Liver (tissue), 3 donors: Measurements from ENCODE around the gene LDLRAD4.

Source experiments
- EGR1 ChIP-seq, 2 donors: IDR thresholded peaks; 2 replicates each; pipeline ENCODE4 v1.6.1; 2016 to 2018; ENCODE audit warnings: antibody characterized with exemption in 2 of 2, low read depth in 2 of 2
- GABPA ChIP-seq, 2 donors: IDR thresholded peaks in 1 of 2; conservative IDR thresholded peaks in 1 of 2; 2 replicates each; pipeline ENCODE4 v1.6.1; 2016; ENCODE audit warnings: antibody characterized with exemption in 2 of 2, mild to moderate bottlenecking in 1 of 2, moderate library complexity in 1 of 2
- MAX ChIP-seq: IDR thresholded peaks from 2 replicates; pipeline ENCODE4 v1.6.1; 2016; ENCODE audit warnings: antibody characterized with exemption
- NR2F2 ChIP-seq: IDR thresholded peaks from 2 replicates; pipeline ENCODE4 v1.6.1; 2016; ENCODE audit warnings: antibody characterized with exemption
- RAD21 ChIP-seq, 2 donors: IDR thresholded peaks; 2 replicates each; pipeline ENCODE4 v1.6.1; 2016; ENCODE audit warnings: antibody characterized with exemption in 2 of 2, mild to moderate bottlenecking in 2 of 2
- SP1 ChIP-seq: IDR thresholded peaks from 2 replicates; pipeline ENCODE4 v1.6.1; 2018; ENCODE audit warnings: antibody characterized with exemption, mild to moderate bottlenecking
- TAF1 ChIP-seq: conservative IDR thresholded peaks from 2 replicates; pipeline ENCODE4 v1.6.1; 2016; ENCODE audit warnings: antibody characterized with exemption, mild to moderate bottlenecking
- YY1 ChIP-seq: IDR thresholded peaks from 2 replicates; pipeline ENCODE4 v1.6.1; 2016; ENCODE audit warnings: antibody characterized with exemption, mild to moderate bottlenecking
- ZBTB33 ChIP-seq: IDR thresholded peaks from 2 replicates; pipeline ENCODE4 v1.6.1; 2016; ENCODE audit warnings: antibody characterized with exemption
- TF ChIP-seq, protein P1 (sequence below): fragments of 150-350 bp; IDR thresholded peaks from 2 replicates; pipeline ENCODE4 v1.5.1; 2017; ENCODE audit warnings: improper control_type of control experiment, low read depth, low read length; ENCODE audit not compliant: missing input control
- TF ChIP-seq, protein P2 (sequence below): IDR thresholded peaks from 2 replicates; pipeline ENCODE4 v1.6.1; 2016; ENCODE audit warnings: antibody characterized with exemption, mild to moderate bottlenecking
- donor health status: healthy.
- donor health status: healthy.

- TF ChIP-seq, protein P1, sequence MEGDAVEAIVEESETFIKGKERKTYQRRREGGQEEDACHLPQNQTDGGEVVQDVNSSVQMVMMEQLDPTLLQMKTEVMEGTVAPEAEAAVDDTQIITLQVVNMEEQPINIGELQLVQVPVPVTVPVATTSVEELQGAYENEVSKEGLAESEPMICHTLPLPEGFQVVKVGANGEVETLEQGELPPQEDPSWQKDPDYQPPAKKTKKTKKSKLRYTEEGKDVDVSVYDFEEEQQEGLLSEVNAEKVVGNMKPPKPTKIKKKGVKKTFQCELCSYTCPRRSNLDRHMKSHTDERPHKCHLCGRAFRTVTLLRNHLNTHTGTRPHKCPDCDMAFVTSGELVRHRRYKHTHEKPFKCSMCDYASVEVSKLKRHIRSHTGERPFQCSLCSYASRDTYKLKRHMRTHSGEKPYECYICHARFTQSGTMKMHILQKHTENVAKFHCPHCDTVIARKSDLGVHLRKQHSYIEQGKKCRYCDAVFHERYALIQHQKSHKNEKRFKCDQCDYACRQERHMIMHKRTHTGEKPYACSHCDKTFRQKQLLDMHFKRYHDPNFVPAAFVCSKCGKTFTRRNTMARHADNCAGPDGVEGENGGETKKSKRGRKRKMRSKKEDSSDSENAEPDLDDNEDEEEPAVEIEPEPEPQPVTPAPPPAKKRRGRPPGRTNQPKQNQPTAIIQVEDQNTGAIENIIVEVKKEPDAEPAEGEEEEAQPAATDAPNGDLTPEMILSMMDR, result no peak
- no peak for TF ChIP-seq RAD21 (IDR thresholded peaks at IDR 0.05)
- TF ChIP-seq, protein P2, sequence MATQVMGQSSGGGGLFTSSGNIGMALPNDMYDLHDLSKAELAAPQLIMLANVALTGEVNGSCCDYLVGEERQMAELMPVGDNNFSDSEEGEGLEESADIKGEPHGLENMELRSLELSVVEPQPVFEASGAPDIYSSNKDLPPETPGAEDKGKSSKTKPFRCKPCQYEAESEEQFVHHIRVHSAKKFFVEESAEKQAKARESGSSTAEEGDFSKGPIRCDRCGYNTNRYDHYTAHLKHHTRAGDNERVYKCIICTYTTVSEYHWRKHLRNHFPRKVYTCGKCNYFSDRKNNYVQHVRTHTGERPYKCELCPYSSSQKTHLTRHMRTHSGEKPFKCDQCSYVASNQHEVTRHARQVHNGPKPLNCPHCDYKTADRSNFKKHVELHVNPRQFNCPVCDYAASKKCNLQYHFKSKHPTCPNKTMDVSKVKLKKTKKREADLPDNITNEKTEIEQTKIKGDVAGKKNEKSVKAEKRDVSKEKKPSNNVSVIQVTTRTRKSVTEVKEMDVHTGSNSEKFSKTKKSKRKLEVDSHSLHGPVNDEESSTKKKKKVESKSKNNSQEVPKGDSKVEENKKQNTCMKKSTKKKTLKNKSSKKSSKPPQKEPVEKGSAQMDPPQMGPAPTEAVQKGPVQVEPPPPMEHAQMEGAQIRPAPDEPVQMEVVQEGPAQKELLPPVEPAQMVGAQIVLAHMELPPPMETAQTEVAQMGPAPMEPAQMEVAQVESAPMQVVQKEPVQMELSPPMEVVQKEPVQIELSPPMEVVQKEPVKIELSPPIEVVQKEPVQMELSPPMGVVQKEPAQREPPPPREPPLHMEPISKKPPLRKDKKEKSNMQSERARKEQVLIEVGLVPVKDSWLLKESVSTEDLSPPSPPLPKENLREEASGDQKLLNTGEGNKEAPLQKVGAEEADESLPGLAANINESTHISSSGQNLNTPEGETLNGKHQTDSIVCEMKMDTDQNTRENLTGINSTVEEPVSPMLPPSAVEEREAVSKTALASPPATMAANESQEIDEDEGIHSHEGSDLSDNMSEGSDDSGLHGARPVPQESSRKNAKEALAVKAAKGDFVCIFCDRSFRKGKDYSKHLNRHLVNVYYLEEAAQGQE, result no peak
- no peak for TF ChIP-seq MAX
- TF ChIP-seq TAF1, result no peak
- TF ChIP-seq GABPA (IDR thresholded peaks at IDR 0.05 in 1 of 2, conservative IDR thresholded peaks at IDR 0.05 in 1 of 2), result no peak
- no peak for TF ChIP-seq SP1
- no peak for TF ChIP-seq EGR1 (IDR thresholded peaks at IDR 0.05; ENCODE audit: low read depth in 2 of 2)
- TF ChIP-seq YY1, result no peak
- no peak for TF ChIP-seq ZBTB33
- no peak for TF ChIP-seq NR2F2
Measured at GRCh38 chr18:13486686-13487085, 268.1 kb downstream of the LDLRAD4 start.
